SK-N-MC (cell line): Measurements from ENCODE around the gene CCDC57.

ENCODE experiments used
- EZH2 ChIP-seq: fragments of 200-600 bp; sonication (generic); IDR thresholded peaks from one replicate; pipeline ENCODE4 v1.6.1; 2017; ENCODE audit warnings: antibody characterized with exemption
- POLR2AphosphoS5 ChIP-seq: IDR thresholded peaks from 2 replicates; pipeline ENCODE4 v1.6.1; 2012; ENCODE audit warnings: mild to moderate bottlenecking, low read depth, low read length, borderline replicate concordance

- TF ChIP-seq POLR2AphosphoS5 (no peak), EZH2 (no peak)
Measured at GRCh38 chr17:82126556-82127314, 85.9 kb downstream of the CCDC57 start.
